ENCODE results near the gene KDM2B.
"Not testable (repeated sequence)": the region's sequence is repeated elsewhere in the genome, so short reads cannot be mapped to it uniquely, and the experiment has no call there.

Gene KDM2B

DNA sequence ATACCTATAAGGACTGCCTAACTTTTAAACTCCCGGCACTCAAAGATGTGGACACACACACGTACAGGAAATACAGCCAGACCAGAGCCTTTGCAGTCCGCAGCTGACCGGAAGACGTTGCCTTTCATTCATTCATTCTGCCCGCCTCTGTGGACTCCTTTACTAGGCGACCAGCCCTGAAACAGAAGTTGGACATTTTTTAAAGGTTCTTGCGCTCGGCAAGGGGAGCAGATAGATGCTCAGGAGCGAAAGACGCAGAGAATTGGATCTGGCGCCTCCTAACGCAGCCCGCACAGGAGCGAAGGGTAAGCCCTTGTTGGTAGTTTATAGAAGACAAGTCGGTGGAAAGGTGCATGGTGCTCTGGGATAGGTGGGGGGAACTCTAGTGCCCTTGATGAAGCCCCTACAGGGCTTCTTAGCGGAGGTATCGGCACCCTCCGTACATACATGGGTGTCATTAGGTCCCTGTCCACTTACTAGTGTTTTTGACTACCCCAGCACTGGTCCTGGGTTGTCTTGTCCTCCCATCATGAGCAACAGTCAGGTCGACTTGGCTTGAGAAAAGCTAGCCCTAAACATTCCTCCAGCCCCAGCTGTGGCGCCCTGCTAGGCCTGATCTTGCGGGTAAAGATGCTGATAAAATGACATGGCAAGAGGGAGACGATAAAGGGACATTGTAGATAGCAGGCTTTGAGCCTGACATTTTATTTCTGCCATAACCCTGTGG lies at the start of gene KDM2B:
KDM2B (minus strand) TSS at position 65 of the 727 bp plus-strand sequence. CDS start 112 bp downstream, outside the sequence.
- DNase-seq = peak; percentile 11

DNA sequence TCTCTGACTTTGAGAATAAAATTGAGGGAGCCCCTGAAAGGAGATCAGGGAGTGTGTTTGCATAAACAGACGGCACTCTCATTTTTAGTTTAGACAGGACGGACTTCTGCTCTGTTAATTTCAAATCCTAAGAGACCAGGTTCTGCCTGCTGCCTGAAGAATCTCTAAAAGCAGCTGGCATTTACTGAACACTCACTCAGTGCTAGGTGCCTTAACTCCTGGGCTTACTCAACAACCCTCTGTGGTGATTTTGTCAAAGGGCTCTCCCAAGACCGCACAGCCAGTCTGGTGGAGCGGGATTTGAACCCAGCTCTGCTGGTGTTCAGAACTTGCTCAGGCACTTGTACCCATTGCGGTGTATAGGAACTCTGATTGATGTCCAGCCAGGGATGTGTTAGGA lies 47.7 kb upstream of the KDM2B start:
- DNase-seq = no peak

DNA sequence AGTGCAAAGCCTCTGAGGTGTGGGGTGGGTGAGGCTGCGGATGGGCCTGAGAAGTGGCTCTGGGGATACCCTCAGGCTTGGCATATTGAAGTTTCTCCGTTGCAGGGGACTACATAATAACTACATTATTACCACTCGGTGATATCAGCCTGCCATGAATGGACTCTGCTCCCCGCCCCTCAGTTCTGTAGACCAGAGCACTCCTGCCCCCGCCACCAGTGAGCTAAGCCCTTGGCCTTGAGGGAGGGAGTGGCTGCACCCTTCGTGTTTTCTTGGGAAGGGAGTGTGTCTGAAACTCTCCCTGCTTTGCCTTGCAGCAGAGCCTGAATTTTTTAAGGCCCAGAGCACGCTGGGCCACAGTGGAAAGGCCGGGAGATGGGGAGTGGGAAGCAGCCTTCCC lies 47.2 kb upstream of the KDM2B start:
- DNase-seq = no peak

DNA sequence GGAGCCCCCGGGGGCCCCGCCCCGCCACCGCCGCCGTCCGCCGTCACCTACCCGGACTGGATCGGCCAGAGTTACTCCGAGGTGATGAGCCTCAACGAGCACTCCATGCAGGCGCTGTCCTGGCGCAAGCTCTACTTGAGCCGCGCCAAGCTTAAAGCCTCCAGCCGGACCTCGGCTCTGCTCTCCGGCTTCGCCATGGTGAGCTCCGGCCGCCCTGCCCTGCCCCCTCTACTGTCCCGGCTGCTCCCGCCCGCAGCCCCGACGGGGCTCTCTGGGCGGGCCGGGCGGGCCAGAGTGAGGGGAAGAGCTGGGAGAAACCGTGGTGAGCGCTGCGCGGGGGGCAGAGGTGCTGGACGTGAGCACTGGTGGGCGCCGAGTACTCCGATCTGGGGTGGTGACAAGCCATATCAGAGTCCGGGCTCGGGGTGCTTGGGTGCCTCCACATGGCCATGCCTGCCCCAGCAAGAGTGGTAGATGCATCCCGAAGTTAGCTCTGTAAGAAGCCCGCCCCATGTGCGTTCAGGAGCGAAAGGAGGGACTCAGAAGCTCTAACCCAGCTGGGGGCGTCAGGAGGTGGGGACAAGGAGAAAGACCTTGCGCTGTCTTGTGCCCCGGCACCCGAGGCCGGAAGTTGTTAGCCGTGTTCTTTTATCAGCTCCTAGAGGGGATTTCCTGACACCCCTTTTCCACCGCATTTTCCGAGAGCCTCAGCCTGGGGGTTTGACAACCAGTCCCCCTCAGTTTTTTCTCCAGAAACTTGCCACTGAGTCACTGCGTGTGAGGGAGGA lies 46.2 kb upstream of the KDM2B start:
- no peak for DNase-seq

DNA sequence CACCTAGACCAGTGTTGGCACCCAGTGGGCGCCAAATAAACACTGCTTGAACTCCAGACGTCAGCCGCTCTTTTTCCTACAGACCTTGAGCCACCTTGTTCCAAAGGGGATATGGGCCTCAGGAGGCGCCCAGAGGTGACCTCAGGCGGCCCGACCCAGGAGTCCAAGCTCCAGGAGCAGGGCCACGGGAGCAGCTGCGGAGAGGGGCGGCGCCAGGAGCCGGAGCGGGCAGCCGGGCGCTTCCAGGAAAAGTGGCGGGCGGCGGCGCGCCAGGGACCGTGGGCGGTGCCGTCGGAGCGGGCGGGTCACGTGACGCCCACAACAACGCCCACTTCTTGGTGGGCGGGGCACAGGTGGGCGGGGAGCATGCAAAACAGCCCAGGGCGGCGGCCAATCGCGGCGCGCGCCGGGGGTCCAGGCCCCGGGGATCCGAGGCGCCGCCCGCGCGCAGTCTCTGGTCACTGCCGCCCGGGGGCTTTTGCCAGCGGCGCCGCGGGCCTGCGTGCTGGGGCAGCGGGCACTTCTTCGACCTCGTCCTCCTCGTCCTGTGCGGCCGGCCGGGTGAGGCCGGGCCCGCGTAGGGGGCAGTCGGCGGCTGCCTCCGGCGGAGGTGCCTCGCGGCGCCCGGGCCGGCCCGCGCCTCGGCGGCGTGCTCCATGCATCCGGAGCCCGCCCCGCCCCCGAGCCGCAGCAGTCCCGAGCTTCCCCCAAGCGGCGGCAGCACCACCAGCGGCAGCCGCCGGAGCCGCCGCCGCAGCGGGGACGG lies 45.4 kb upstream of the KDM2B start, which contains the start of gene ORAI1:
ORAI1 (plus strand) TSS at position 444 of the 766 bp plus-strand sequence.
- DNase-seq = peak; percentile 78

DNA sequence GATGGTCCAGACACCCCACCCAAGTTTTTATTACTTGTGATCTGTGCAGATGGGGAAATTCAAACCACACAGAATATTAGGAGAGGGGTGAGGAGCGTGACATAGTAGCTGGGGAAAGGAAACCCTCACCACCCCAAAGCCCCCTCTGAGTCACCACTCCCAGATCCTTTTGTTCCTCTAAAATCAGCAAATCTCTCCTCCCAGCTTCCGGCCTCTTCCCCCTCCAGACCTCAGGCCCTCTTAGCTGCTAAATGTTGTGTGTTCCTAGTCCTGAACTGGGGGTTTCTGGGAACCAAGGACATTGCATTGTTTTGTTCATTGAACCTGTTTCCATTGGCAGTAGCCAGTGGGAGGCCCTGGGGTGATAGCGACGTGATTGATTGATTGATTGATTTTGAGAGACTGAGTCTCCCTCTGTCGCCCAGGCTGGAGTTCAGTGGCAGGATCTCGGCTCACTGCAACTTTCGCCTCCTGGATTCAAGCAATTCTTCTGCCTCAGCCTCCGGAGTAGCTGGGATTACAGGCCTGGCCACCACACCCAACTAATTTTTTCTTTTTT lies 39.6 kb upstream of the KDM2B start:
- DNase-seq = no peak

DNA sequence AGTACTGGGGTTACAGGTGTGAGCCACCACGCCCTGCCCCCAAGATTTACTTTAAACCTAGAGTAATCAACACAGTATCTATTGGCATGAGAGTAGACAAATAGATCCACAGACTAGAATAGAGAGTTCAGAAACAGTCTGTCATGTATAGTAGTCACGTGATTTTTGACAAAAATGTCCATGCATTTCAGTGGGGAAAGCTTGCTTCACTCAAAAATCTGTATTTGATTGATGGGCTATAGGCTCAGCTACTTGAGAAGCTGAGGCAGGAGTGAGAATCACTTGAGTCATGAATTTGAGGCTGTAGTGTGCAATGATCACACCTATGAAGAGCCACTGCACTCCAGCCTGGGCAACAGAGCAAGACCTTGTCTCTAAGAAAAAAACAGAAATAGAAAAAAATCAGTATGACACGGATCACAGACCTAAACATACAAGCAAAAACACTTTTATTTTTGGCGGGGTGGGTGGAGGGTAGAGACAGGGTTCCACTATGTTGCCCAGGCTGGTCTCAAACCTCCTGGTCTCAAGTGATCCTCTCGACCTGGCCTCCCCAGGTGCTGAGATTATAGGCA lies 37.9 kb upstream of the KDM2B start:
- DNase-seq = no peak

DNA sequence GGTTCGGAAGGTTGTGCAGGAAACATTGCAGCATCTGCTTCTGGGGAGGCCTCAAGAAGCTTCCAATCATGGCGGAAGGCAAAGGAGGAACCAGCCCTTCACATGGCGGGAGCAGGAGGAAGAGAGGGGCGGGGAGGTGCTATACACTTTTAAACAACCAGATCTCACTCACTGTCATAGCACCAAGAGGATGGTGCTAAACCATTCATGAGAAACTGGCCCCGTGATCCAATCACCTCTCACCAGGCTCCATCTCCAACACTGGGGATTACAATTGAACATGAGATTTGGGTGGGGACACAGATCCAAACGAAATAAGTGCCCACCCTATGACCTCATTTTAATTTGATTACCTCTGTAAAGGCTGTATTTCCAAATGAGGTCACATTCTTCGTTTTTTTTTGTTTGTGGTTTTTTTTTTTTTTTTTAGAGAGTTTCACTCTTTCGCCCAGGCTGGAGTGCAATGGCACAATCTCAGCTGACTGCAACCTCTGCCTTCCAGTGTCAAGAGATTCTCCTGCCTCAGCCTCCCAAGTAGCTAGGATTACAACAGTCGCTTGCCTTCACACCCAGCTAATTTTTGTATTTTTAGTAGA lies 34.1 kb upstream of the KDM2B start:
- DNase-seq = no peak

DNA sequence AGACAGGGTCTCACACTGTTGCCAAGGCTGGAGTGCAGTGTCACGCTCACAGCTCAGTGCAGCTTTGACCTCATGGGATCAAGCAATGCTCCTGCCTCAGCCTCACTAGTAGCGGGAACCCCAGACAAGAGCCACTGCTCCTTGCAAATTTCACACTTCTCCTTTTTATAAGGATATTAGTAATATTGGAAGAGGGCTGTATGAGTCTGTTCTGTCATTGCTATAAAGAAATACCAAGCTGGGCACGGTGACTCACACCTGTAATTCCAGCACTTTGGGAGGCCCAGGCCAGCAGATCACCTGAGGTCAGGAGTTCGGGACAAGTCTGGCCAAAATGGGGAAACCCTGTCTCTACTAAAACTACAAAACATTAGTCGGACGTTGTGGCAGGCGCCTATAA lies 32.6 kb upstream of the KDM2B start:
- no peak for DNase-seq

DNA sequence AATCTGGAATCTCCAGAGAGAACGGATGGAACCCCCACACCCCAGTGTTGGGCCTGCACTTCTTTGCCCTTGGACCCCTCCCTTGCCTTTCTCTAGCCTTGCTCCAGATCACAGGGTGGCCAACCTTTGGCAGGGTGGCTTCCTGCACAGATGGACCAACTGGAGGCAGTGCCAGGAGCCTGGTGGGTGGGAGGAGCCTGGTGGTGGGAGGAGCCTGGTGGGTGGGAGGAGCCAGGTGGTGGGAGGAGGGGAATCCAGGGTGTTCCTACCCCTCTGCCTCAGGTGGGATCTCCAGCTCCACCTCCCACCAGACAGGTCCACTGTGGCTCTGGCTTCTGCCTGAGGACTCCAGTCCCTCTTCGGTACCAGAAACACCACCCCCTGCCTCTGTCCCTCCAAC lies 30.5 kb upstream of the KDM2B start:
- no peak for DNase-seq

DNA sequence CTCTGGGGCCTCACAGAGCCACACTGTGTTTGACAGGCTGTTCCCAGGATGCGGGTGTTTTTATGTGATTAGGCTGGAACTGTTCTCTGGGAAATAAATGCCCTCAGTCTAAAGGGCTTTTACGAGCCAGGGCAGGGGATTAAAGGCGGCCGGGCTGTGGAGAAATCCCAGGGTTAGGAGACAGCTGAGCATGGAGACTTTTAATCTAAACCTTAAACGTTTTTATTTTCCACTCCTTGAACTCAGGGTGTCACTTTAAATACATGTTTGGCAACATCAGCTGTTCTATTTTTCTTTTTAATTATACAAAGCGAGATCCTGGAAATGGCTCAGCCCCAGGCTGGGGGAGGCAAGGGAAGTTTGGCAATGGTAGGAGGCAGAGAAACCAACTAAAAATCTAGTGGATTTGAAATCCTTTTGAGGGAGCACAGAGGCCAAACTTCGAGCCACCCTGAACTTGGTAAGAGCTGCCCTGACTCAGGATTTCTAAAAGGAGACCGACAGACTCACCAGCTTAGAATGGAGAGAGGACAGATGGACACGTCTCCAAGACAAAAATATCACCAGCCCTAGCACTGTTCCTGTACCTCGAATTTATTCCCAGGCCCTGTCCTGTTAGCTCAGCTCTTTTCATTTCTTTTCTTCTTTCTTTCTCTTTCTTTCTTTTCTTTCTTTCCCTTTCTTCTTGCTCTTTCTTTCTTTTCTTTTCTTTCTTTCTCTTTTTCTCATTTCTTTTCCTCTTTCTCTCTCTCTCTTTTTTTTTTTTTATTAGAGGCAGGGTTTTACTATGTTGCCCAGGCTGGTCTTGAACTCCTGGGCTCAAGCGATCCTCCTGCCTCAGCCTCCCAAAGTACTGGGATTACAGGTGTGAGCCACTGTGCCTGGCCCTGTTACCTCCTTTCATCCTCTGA lies 29.7 kb upstream of the KDM2B start:
- DNase-seq = no peak

DNA sequence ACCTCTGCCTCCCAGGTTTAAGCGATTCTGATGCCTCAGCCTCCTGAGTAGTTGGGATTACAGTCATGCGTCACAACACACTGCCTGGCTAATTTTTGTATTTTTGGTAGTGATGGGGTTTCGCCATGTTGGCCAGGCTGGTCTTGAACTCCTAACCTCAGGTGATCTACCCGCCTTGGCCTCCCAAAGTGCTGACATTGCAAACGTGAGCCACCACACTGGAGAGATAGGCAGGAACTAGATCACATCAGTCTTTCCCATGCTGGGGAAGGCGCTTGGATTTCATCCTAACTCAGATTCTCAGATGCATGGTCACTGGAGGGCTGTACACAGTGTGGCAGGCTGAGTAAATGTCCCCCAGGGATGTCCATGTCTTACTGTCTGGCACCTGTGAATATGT lies 27.5 kb upstream of the KDM2B start:
- no peak for DNase-seq

DNA sequence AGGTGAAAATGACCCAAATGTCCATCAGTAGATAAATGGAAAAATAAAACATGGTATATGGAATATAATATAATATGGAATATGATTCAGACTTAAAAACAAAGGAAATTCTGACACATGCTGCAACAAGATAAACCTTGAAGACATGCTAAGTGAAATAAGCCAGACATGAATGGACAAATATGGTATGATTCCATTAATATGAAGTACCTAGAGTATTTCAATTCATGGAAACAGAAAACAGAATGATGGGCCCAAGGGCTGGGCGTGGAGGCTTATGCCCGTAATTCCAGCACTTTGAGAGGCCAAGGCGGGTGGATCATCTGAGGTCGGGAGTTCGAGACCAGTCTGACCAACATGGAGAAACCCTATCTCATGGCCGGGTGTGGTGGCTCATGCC lies 22.8 kb upstream of the KDM2B start:
- DNase-seq = no peak

DNA sequence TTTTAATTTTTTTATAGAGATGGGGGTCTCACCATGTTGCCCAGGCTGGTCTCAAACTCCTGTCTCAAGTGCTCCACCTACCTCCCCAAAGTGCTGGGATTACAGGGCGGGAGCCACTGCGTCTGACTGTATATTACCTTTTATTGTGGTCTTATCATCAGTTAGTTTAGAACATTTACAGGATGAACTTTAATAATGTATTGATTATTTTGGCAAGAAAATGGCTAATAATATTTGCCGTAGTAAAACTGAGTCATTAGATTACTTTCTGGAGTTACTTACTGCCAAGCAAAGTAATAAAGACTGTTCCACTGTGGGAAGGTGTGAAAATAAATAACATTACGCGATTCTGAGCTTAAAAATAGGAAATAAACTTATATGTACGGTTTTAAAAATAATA lies 21.9 kb upstream of the KDM2B start:
- no peak for DNase-seq

DNA sequence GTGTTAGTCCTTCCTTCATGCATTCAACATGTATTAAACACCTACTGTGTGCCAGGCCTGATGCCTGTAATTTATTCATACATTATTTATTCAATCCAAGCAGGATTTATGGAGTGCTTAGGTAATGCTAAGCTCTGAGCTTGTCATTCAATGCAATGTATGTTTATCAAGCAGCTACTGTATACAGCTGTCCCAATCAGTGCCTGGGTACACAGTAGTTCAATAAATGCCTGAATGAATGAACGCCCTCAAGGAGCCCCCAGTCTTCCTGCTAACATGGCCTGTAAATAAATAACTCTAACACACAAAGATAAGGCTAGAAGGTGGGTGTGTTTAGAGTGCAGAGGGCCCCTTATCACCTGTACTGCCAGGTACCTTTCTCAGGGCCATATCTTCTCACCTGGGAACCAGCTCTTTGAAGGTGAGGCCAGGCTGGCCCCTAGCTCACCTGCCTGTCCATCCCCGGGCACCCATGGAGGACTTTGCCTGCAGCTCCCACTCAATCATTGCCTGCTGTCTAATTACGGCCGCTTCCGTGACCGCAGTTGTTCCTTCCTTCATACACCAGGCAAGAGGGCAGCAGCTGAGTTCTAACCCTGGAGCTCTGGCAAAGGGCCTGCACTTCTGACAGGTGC lies 20.0 kb upstream of the KDM2B start:
- no peak for DNase-seq

DNA sequence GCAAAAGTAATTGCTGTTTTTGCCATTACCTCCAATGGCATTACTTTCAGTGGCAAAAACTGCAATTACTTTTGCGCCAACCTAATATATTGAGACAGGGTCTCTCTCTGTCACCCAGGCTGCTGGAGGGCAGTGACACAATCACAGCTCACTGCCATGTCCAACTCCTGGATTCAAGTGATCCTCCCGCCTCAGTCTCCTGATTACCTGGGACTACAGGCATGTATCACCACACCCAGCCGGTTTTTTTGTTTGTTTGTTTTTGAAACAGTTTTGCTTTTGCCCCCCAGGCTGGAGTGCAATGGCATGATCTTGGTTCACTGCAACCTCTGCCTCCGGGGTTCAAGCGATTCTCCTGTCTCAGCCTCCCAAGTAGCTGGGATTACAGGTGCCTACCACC lies 15.7 kb upstream of the KDM2B start:
- DNase-seq = no peak

DNA sequence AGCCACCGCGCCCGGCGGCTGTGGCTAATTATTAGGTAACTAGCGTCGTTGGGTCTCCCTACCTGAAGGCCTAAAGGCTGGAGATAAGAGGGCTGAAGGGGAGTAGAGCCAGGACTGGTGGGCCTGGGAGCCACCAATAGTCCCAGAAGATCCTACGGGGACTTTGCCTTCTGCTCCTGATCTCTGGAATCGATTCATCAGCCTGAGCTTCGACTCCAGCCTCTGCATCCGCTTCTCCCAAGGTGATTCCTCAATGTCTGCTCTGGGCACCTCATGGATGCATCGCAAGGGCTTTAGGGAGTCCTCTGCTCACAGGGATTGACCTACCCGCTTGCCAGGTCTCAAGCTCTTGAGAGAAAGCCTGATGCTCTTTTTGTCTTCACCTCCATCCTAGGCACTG lies 14.7 kb upstream of the KDM2B start:
- DNase-seq = no peak

DNA sequence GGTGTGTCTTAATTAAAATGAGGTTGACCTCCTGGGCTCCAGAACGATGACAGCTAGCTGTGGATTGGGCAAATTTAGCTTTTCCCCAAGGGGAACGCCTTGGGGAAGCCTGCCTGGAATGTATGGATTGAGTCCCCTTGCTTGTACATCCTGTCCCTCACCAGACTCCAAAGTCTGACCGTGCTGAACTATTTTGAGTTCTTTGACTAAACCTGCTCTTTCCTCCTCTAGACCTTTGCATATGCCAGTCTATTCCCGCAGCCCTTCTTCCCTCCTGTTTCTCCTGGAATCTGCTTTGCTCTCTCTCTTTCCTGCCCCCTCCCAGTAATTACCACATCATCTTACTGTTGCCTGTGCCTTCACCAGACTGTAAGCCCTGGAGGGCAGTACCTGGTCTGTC lies 11.5 kb upstream of the KDM2B start:
- no peak for DNase-seq

DNA sequence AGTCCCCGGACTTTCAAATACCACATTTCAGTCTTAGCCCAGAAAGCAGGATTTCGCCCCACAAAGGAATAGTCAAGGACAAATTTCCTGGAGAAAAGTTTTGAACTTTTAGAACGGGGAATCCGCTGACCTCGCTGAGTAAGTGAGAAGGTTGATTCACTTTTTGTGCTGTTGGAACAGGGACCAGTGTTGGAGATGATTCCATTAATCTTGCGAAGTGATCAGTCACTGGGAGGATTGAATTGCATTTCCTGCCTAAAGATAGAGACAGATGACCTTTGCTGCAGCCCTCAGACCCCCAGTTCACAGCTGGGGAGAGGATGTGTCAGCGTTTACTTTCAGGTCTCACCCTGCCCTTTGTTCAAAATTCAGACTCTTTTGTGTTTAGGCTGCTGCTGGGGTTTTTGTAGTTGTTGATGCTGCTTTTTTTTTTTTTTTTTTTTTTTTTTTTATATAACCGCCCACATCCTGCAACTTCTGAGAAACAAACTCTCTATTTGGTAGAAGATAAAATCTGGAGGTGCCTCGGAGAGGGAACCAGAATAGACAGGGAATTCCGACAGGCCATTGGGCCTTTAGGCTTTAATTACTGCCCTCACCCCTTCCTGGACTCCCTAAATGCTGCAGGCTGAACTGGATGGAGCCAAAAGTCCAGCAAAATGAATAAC lies 9.8 kb upstream of the KDM2B start:
- DNase-seq = no peak

DNA sequence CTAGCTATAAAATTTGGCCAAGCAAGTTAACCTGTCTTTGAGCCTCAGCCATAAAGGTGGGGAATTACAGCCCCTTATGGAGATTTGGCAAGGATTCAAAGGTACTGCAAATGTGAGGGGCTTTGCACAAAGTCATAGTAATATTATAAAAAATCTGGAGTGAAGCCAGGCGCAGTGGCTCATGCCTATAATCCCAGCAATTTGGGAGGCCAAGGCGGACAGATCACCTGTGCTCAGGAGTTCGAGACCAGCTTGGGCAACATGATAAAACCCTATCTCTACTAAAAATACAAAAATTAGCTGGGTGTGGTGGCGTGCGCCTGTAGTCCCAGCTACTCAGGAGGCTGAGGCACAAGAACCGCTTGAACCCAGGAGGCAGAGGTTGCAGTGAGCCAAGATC lies 4.1 kb upstream of the KDM2B start:
- not testable (repeated sequence) for DNase-seq

DNA sequence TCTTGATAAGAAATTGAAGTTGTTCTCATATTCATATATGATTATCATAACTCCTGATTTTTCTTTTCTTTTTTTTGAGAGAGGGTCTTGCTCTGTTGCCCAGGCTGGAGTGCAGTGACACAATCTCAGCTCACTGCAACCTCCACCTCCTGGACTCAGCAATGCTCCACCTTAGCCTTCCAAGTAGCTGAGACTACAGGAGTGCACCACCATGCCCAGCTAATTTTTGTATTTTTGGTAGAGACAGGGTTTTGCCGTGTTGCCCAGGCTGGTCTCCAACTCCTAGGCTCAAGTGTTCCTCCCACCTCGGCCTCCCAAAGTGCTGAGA lies 2.5 kb upstream of the KDM2B start:
- DNase-seq = not testable (repeated sequence)

All from DMS153 (cell line).